Activated T-helper 17 cell treated with anti-CD3 and anti-CD28 coated beads, Interleukin-2, amount 50 U/mL, for 72 hours (primary cell): Measurements from ENCODE around the gene ACO2. TPM values are rescaled to one million over a fixed set of nuclear protein-coding genes. Genes with fewer than 3 reads are reported as not detected.

Experiments used
- ATAC-seq: fragments of 150-1000 bp; cut with Tn5 transposase; replicated peaks from 2 replicates; pipeline ENCODE4 v1.10.0; 2021; ENCODE audit warnings: mild to moderate bottlenecking, moderate library complexity
- H3K27ac Mint-ChIP-seq: one replicate; pipeline ENCODE4 v1.8.0; 2022; ENCODE audit warnings: mixed read lengths
- H3K27me3 Mint-ChIP-seq: one replicate; pipeline ENCODE4 v1.8.0; 2022; ENCODE audit warnings: mixed read lengths
- H3K36me3 Mint-ChIP-seq: one replicate; pipeline ENCODE4 v1.8.0; 2022; ENCODE audit warnings: low read depth, mild to moderate bottlenecking, mixed read lengths
- H3K4me1 Mint-ChIP-seq: one replicate; pipeline ENCODE4 v1.8.0; 2022; ENCODE audit warnings: mixed read lengths
- H3K4me3 Mint-ChIP-seq: one replicate; pipeline ENCODE4 v1.8.0; 2022; ENCODE audit warnings: mild to moderate bottlenecking, mixed read lengths
- H3K9me3 Mint-ChIP-seq: one replicate; pipeline ENCODE4 v1.8.0; 2022; ENCODE audit warnings: mixed read lengths
- total RNA-seq, 2 donors: library from RNA; stranded (reverse); gene quantifications; one replicate each; pipeline ENCODE4 v1.2.3, GENCODE V29; 2022

Gene ACO2
- total RNA-seq, 2 donors from 2014 or later = 67.8 to 106 TPM

GRCh38 chr22:41532908-41533825 is 64.2 kb downstream of the ACO2 start:
- Mint-ChIP-seq H3K4me1 (no peaks in the 10 kb centered on the region), H3K4me3 (no peak overlapping the region), H3K27me3 (no peaks in the 10 kb centered on the region), H3K27ac (no peak overlapping the region), H3K9me3 (no peaks in the 10 kb centered on the region), H3K36me3 (peaks cover 72% of the 10 kb centered on the region)
- peak; percentile 88 for ATAC-seq

GRCh38 chr22:41534219-41534618 is 65.3 kb downstream of the ACO2 start:
- no peak overlapping the region for H3K27ac Mint-ChIP-seq
- peaks cover 71% of the 10 kb centered on the region for H3K36me3 Mint-ChIP-seq
- ATAC-seq = no peak
- H3K4me3 Mint-ChIP-seq = no peak overlapping the region
- H3K4me1 Mint-ChIP-seq = no peaks in the 10 kb centered on the region
- no peaks in the 10 kb centered on the region for H3K9me3 Mint-ChIP-seq
- no peaks in the 10 kb centered on the region for H3K27me3 Mint-ChIP-seq

GRCh38 chr22:41535244-41535643 is 66.3 kb downstream of the ACO2 start:
- H3K27ac Mint-ChIP-seq = no peak overlapping the region
- H3K27me3 Mint-ChIP-seq = no peaks in the 10 kb centered on the region
- H3K4me1 Mint-ChIP-seq = no peaks in the 10 kb centered on the region

GRCh38 chr22:41537203-41537602 is 68.3 kb downstream of the ACO2 start:
- Mint-ChIP-seq H3K4me3 (no peak overlapping the region), H3K27ac (no peak overlapping the region), H3K27me3 (no peaks in the 10 kb centered on the region), H3K9me3 (no peaks in the 10 kb centered on the region), H3K36me3 (peaks cover 63% of the 10 kb centered on the region), H3K4me1 (peaks cover 9% of the 10 kb centered on the region)
- no peak for ATAC-seq

More at GRCh38 chr22:41535244-41535643, 66.3 kb downstream of the ACO2 start:
- Mint-ChIP-seq H3K36me3 (peaks cover 70% of the 10 kb centered on the region), H3K4me3 (no peak overlapping the region), H3K9me3 (no peaks in the 10 kb centered on the region)
- no peak for ATAC-seq

- peaks cover 61% of the 10 kb centered on the region for H3K36me3 Mint-ChIP-seq
- H3K4me1 Mint-ChIP-seq = peaks cover 18% of the 10 kb centered on the region
- no peak for ATAC-seq
- H3K4me3 Mint-ChIP-seq = no peak overlapping the region
- H3K27me3 Mint-ChIP-seq = no peaks in the 10 kb centered on the region
- no peaks in the 10 kb centered on the region for H3K9me3 Mint-ChIP-seq
- no peak overlapping the region for H3K27ac Mint-ChIP-seq
Observed at GRCh38 chr22:41538583-41538982, 69.7 kb downstream of the ACO2 start.

GRCh38 chr22:41539146-41540005 is 70.5 kb downstream of the ACO2 start:
- H3K27me3 Mint-ChIP-seq = no peaks in the 10 kb centered on the region
- peaks cover 19% of the 10 kb centered on the region for H3K4me1 Mint-ChIP-seq
- no peak overlapping the region for H3K4me3 Mint-ChIP-seq
- ATAC-seq = no peak
- peaks cover 61% of the 10 kb centered on the region for H3K36me3 Mint-ChIP-seq
- peak overlapping the region; percentile 82 for H3K27ac Mint-ChIP-seq
- H3K9me3 Mint-ChIP-seq = no peaks in the 10 kb centered on the region

- Mint-ChIP-seq H3K27me3 (no peaks in the 10 kb centered on the region), H3K36me3 (peaks cover 60% of the 10 kb centered on the region), H3K4me1 (peaks cover 25% of the 10 kb centered on the region), H3K9me3 (no peaks in the 10 kb centered on the region), H3K27ac (peak overlapping the region; percentile 82), H3K4me3 (no peak overlapping the region)
- no peak for ATAC-seq
Observed at GRCh38 chr22:41540006-41540315, 71.0 kb downstream of the ACO2 start.

GRCh38 chr22:41540365-41540764 is 71.4 kb downstream of the ACO2 start:
- no peaks in the 10 kb centered on the region for H3K27me3 Mint-ChIP-seq
- H3K27ac Mint-ChIP-seq = peak overlapping the region; percentile 82
- no peaks in the 10 kb centered on the region for H3K9me3 Mint-ChIP-seq
- H3K4me3 Mint-ChIP-seq = no peak overlapping the region
- peaks cover 56% of the 10 kb centered on the region for H3K36me3 Mint-ChIP-seq
- ATAC-seq = no peak
- H3K4me1 Mint-ChIP-seq = peaks cover 29% of the 10 kb centered on the region

GRCh38 chr22:41541484-41541883 is 72.6 kb downstream of the ACO2 start:
- H3K27ac Mint-ChIP-seq = peak overlapping the region; percentile 82
- H3K27me3 Mint-ChIP-seq = no peaks in the 10 kb centered on the region
- H3K4me1 Mint-ChIP-seq = peaks cover 29% of the 10 kb centered on the region
- H3K36me3 Mint-ChIP-seq = peaks cover 54% of the 10 kb centered on the region
- no peak for ATAC-seq
- peak overlapping the region; percentile 98 for H3K4me3 Mint-ChIP-seq
- H3K9me3 Mint-ChIP-seq = no peaks in the 10 kb centered on the region

GRCh38 chr22:41542224-41542623 is 73.3 kb downstream of the ACO2 start:
- peak overlapping the region; percentile 82 for H3K27ac Mint-ChIP-seq
- H3K4me1 Mint-ChIP-seq = peaks cover 29% of the 10 kb centered on the region
- no peak for ATAC-seq
- no peaks in the 10 kb centered on the region for H3K9me3 Mint-ChIP-seq
- peaks cover 50% of the 10 kb centered on the region for H3K36me3 Mint-ChIP-seq
- peak overlapping the region; percentile 98 for H3K4me3 Mint-ChIP-seq
- no peaks in the 10 kb centered on the region for H3K27me3 Mint-ChIP-seq

GRCh38 chr22:41543854-41544670 is 75.1 kb downstream of the ACO2 start, which contains the start of gene POLR3H:
TSS of gene POLR3H (minus strand) at chr22:41544470. CDS start at chr22:41544101, 369 bp downstream.
- ATAC-seq = peak; percentile 99
- Mint-ChIP-seq H3K9me3 (no peaks in the 10 kb centered on the region), H3K36me3 (peaks cover 35% of the 10 kb centered on the region), H3K27ac (peak within 1 kb of the TSS; percentile 82), H3K4me3 (peak within 1 kb of the TSS; percentile 98), H3K27me3 (no peaks in the 10 kb centered on the region), H3K4me1 (peaks cover 29% of the 10 kb centered on the region)

GRCh38 chr22:41544671-41545476 is 76.0 kb downstream of the ACO2 start:
- Mint-ChIP-seq H3K27me3 (no peaks in the 10 kb centered on the region), H3K27ac (peak overlapping the region; percentile 82), H3K4me1 (peaks cover 29% of the 10 kb centered on the region), H3K36me3 (peaks cover 27% of the 10 kb centered on the region), H3K9me3 (no peaks in the 10 kb centered on the region), H3K4me3 (peak overlapping the region; percentile 98)
- ATAC-seq = peak; percentile 1

- peaks cover 10% of the 10 kb centered on the region for H3K4me1 Mint-ChIP-seq
- no peak overlapping the region for H3K27ac Mint-ChIP-seq
- no peak overlapping the region for H3K4me3 Mint-ChIP-seq
- ATAC-seq = no peak
- no peaks in the 10 kb centered on the region for H3K9me3 Mint-ChIP-seq
- no peaks in the 10 kb centered on the region for H3K27me3 Mint-ChIP-seq
- peaks cover 6% of the 10 kb centered on the region for H3K36me3 Mint-ChIP-seq
Observed at GRCh38 chr22:41548830-41549211, 79.9 kb downstream of the ACO2 start.
